Trophoblast cell (in vitro differentiated cells and primary cell): ENCODE data around the gene BNC2. TPM values are rescaled to one million over a fixed set of nuclear protein-coding genes. Genes with fewer than 3 reads are reported as not detected.

Source experiments
- DNase-seq, 2 donors: peaks; one replicate each; pipeline ENCODE4 v3.0.0-alpha.2; 2016
- H2AFZ ChIP-seq: 2 replicates; pipeline ENCODE4 v1.6.1; 2013; ENCODE audit warnings: low read length, moderate library complexity, mild to moderate bottlenecking; ENCODE audit not compliant: insufficient read depth, poor library complexity
- H2AK5ac ChIP-seq: 2 replicates; pipeline ENCODE4 v1.6.1; 2013; ENCODE audit warnings: mild to moderate bottlenecking, low read length
- H2BK120ac ChIP-seq: 2 replicates; pipeline ENCODE4 v1.6.1; 2013; ENCODE audit warnings: low read length, mild to moderate bottlenecking, moderate library complexity; ENCODE audit not compliant: insufficient read depth, poor library complexity
- H2BK12ac ChIP-seq: 2 replicates; pipeline ENCODE4 v1.6.1; 2013; ENCODE audit warnings: mild to moderate bottlenecking, low read length, moderate library complexity
- H2BK5ac ChIP-seq: 2 replicates; pipeline ENCODE4 v1.6.1; 2013; ENCODE audit warnings: low read length, low read depth, moderate library complexity, mild to moderate bottlenecking; ENCODE audit not compliant: poor library complexity
- H3K14ac ChIP-seq: 2 replicates; pipeline ENCODE4 v1.6.1; 2013; ENCODE audit warnings: mild to moderate bottlenecking, low read length
- H3K18ac ChIP-seq: 2 replicates; pipeline ENCODE4 v1.6.1; 2013; ENCODE audit warnings: mild to moderate bottlenecking, low read length
- H3K23ac ChIP-seq: 2 replicates; pipeline ENCODE4 v1.6.1; 2013; ENCODE audit warnings: low read length
- H3K27ac ChIP-seq: 2 replicates; pipeline ENCODE4 v1.5.1; 2013; ENCODE audit warnings: low read depth, mild to moderate bottlenecking, inconsistent platforms, low read length, moderate library complexity
- H3K27me3 ChIP-seq: 2 replicates; pipeline ENCODE4 v1.6.1; 2013; ENCODE audit warnings: inconsistent platforms, mild to moderate bottlenecking, low read length, moderate library complexity; ENCODE audit not compliant: insufficient read depth
- H3K36me3 ChIP-seq, 2 experiments: 1 replicate in 1 of 2; 2 replicates in 1 of 2; pipeline ENCODE4 v1.6.1; 2013; ENCODE audit warnings: low read length in 2 of 2, mild to moderate bottlenecking in 2 of 2, moderate library complexity in 1 of 2; ENCODE audit not compliant: insufficient read depth in 2 of 2, control insufficient read depth in 1 of 2
- H3K4ac ChIP-seq: 2 replicates; pipeline ENCODE4 v1.6.1; 2013; ENCODE audit warnings: low read depth, mild to moderate bottlenecking, low read length, moderate library complexity
- H3K4me1 ChIP-seq, 2 experiments: 1 replicate in 1 of 2; 2 replicates in 1 of 2; pipeline ENCODE4 v1.6.1; 2013; ENCODE audit warnings: low read length in 2 of 2, mild to moderate bottlenecking in 2 of 2, moderate library complexity in 1 of 2; ENCODE audit not compliant: insufficient read depth in 2 of 2, control insufficient read depth in 1 of 2
- H3K4me2 ChIP-seq: 2 replicates; pipeline ENCODE4 v1.6.1; 2013; ENCODE audit warnings: inconsistent platforms, mild to moderate bottlenecking, low read length, moderate library complexity
- H3K4me3 ChIP-seq: 2 replicates; pipeline ENCODE4 v1.5.1; 2013; ENCODE audit warnings: mild to moderate bottlenecking, low read depth, low read length, inconsistent platforms
- H3K79me1 ChIP-seq: one replicate; pipeline ENCODE4 v1.6.1; 2013; ENCODE audit warnings: low read length
- H3K79me2 ChIP-seq: 2 replicates; pipeline ENCODE4 v1.6.1; 2013; ENCODE audit warnings: low read length, mild to moderate bottlenecking; ENCODE audit not compliant: control insufficient read depth, insufficient read depth, poor library complexity
- H3K9ac ChIP-seq: 2 replicates; pipeline ENCODE4 v1.6.1; 2013; ENCODE audit warnings: mild to moderate bottlenecking, low read length
- H3K9me3 ChIP-seq: 2 replicates; pipeline ENCODE4 v1.6.1; 2013; ENCODE audit warnings: low read depth, mild to moderate bottlenecking, control low read depth, inconsistent platforms, low read length; ENCODE audit not compliant: insufficient read depth
- H4K12ac ChIP-seq: 2 replicates; pipeline ENCODE4 v1.6.1; 2013; ENCODE audit warnings: low read depth, mild to moderate bottlenecking, low read length, moderate library complexity
- H4K8ac ChIP-seq: 2 replicates; pipeline ENCODE4 v1.6.1; 2013; ENCODE audit warnings: low read depth, mild to moderate bottlenecking, low read length, moderate library complexity
- H4K91ac ChIP-seq: one replicate; pipeline ENCODE4 v1.6.1; 2013; ENCODE audit warnings: low read depth, mild to moderate bottlenecking, low read length, moderate library complexity
- WGBS: extraction: QIAGEN DNeasy Blood & Tissue Kit; methylation state at CpG from one replicate; pipeline ENCODE4 v1.1.7; 2013; ENCODE audit warnings: missing lambda C conversion rate; ENCODE audit not compliant: insufficient read length, insufficient coverage; ENCODE audit errors: extremely low coverage; 5-methylcytosine and 5-hydroxymethylcytosine counted together
- polyA plus RNA-seq: library from polyadenylated mRNA; stranded (reverse); fragments of 200-250 nt; gene quantifications from 2 replicates; pipeline ENCODE4 v1.2.3, GENCODE V29; 2013

BNC2 gene, protein sequence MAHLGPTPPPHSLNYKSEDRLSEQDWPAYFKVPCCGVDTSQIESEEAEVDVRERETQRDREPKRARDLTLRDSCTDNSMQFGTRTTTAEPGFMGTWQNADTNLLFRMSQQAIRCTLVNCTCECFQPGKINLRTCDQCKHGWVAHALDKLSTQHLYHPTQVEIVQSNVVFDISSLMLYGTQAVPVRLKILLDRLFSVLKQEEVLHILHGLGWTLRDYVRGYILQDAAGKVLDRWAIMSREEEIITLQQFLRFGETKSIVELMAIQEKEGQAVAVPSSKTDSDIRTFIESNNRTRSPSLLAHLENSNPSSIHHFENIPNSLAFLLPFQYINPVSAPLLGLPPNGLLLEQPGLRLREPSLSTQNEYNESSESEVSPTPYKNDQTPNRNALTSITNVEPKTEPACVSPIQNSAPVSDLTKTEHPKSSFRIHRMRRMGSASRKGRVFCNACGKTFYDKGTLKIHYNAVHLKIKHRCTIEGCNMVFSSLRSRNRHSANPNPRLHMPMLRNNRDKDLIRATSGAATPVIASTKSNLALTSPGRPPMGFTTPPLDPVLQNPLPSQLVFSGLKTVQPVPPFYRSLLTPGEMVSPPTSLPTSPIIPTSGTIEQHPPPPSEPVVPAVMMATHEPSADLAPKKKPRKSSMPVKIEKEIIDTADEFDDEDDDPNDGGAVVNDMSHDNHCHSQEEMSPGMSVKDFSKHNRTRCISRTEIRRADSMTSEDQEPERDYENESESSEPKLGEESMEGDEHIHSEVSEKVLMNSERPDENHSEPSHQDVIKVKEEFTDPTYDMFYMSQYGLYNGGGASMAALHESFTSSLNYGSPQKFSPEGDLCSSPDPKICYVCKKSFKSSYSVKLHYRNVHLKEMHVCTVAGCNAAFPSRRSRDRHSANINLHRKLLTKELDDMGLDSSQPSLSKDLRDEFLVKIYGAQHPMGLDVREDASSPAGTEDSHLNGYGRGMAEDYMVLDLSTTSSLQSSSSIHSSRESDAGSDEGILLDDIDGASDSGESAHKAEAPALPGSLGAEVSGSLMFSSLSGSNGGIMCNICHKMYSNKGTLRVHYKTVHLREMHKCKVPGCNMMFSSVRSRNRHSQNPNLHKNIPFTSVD
- 4.4 and 5.2 TPM in 2 replicates for polyA plus RNA-seq

GRCh38 chr9:16870596-16871335 is at the start of gene BNC2:
TSS of gene BNC2 (minus strand) at chr9:16870670. CDS start at chr9:16870648, 22 bp downstream.
- peak within 1 kb of the TSS; percentile 93 for H2BK5ac ChIP-seq
- peaks cover 0 to 3% of the 10 kb centered on the region in 2 experiments for H3K4me1 ChIP-seq
- peak within 1 kb of the TSS; percentile 77 for H3K9ac ChIP-seq
- H2AK5ac ChIP-seq: peak within 1 kb of the TSS; percentile 77
- H4K12ac ChIP-seq: peak within 1 kb of the TSS; percentile 64
- peaks cover 8% of the 10 kb centered on the region for H3K79me2 ChIP-seq
- H3K23ac ChIP-seq: no peak within 1 kb of the TSS
- peak within 1 kb of the TSS; percentile 97 for H3K14ac ChIP-seq
- H2BK120ac ChIP-seq: peak within 1 kb of the TSS; percentile 94
- DNase-seq: peak in 1 of 2 donors; percentile 47
- H2BK12ac ChIP-seq: peak within 1 kb of the TSS; percentile 98
- no peaks in the 10 kb centered on the region for H3K9me3 ChIP-seq
- peak within 1 kb of the TSS; percentile 98 for H3K18ac ChIP-seq
- H3K27me3 ChIP-seq: no peaks in the 10 kb centered on the region
- H3K27ac ChIP-seq: peak within 1 kb of the TSS; percentile 77
- peak within 1 kb of the TSS; percentile 91 for H3K4me3 ChIP-seq
- H3K79me1 ChIP-seq: peaks cover 18% of the 10 kb centered on the region
- peak within 1 kb of the TSS; percentile 92 for H3K4ac ChIP-seq
- peak within 1 kb of the TSS; percentile 95 for H4K91ac ChIP-seq
- WGBS: no CpG with 5 or more reads among the region's 58 CpGs
- peak within 1 kb of the TSS; percentile 86 for H4K8ac ChIP-seq
- H2AFZ ChIP-seq: peak within 1 kb of the TSS; percentile 87
- peak within 1 kb of the TSS; percentile 94 for H3K4me2 ChIP-seq
- H3K36me3 ChIP-seq: no peaks in the 10 kb centered on the region

- H4K91ac ChIP-seq: no peak overlapping the region
- no peak overlapping the region for H3K27ac ChIP-seq
- H2AFZ ChIP-seq: no peak overlapping the region
- no peak overlapping the region for H3K4me3 ChIP-seq
- H2BK120ac ChIP-seq: no peak overlapping the region
- H3K27me3 ChIP-seq: no peaks in the 10 kb centered on the region
- no peaks in the 10 kb centered on the region for H3K79me2 ChIP-seq
- H3K23ac ChIP-seq: no peak overlapping the region
- no peak overlapping the region for H3K9ac ChIP-seq
- no peaks in the 10 kb centered on the region for H3K36me3 ChIP-seq
- H2BK5ac ChIP-seq: no peak overlapping the region
- no peak for DNase-seq
- H3K4me2 ChIP-seq: no peak overlapping the region
- H3K4me1 ChIP-seq: no peaks in the 10 kb centered on the region
- no peak overlapping the region for H3K18ac ChIP-seq
- no peak overlapping the region for H2AK5ac ChIP-seq
- no peak overlapping the region for H2BK12ac ChIP-seq
- H3K4ac ChIP-seq: no peak overlapping the region
- H3K79me1 ChIP-seq: no peaks in the 10 kb centered on the region
- peaks cover 2% of the 10 kb centered on the region for H3K9me3 ChIP-seq
- no peak overlapping the region for H4K8ac ChIP-seq
- no CpG with 5 or more reads among the region's 4 CpGs for whole genome bisulfite sequencing
- H3K14ac ChIP-seq: no peak overlapping the region
- H4K12ac ChIP-seq: no peak overlapping the region
Measured at GRCh38 chr9:16918920-16919319, 48.5 kb upstream of the BNC2 start.

DNA sequence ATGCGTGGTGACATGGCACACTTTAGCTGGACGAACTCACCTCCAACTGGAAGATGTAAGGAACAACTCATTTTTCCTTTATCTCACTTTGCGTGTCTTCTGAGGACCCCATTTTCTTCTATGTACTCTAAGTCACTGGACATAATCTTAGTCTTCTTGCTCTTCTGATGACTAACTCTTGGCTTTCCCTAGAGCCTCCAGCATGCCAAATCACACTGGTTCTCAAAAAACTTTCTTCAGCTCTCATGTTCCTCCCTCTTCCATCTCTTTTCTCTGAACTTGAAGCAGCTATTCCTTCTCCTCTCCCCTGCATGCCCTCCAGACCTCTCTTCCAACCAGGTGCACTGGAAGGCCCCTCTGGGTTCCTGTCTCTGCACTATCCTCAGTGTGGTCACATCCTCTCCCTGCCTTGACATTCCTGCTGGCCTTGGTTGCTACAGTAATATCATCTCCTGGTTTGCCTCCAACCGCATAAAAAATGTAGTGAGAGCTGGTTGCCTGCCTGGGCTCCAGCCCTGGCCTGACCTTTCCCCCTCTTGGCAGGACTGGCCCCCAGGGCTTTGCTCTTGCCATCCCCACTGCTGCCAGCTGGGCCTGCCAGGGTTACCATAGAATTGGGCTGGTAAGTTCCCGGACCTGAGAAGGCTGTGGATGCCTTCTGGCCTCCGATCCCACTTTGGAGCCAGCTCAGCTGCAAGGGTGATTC is 44.8 kb upstream of the BNC2 start:
- Histone ChIP-seq H3K36me3 (no peaks in the 10 kb centered on the region), H3K4me3 (no peak overlapping the region), H2AFZ (no peak overlapping the region), H2BK120ac (no peak overlapping the region), H3K27ac (no peak overlapping the region), H4K8ac (no peak overlapping the region), H2BK12ac (no peak overlapping the region), H4K12ac (no peak overlapping the region), H2AK5ac (no peak overlapping the region), H3K79me2 (no peaks in the 10 kb centered on the region), H3K27me3 (no peaks in the 10 kb centered on the region), H3K4ac (no peak overlapping the region), H3K9ac (no peak overlapping the region), H3K23ac (no peak overlapping the region), H3K18ac (no peak overlapping the region), H3K4me2 (no peak overlapping the region), H2BK5ac (no peak overlapping the region), H3K14ac (no peak overlapping the region), H3K9me3 (peaks cover 2% of the 10 kb centered on the region), H3K79me1 (no peaks in the 10 kb centered on the region), H3K4me1 (no peaks in the 10 kb centered on the region), H4K91ac (no peak overlapping the region)
- WGBS: no CpG with 5 or more reads among the region's 6 CpGs
- no peak for DNase-seq
